Measurements from ENCODE around the gene MPV17L2.
"Not testable (repeated sequence)": the region's sequence is repeated elsewhere in the genome, so short reads cannot be mapped to it uniquely, and the experiment has no call there.

Gene MPV17L2
- long read RNA-seq, donor 1, transcript MPV17L2-204 (5 exons, 1,408 nt), result major isoform, 5 of 7 reads
- long read RNA-seq, donor 1, partial matches to known transcripts, result 0 of 7 reads
- long read RNA-seq, donor 1, other reads (novel, unspliced or antisense), result 0 of 7 reads
- long read RNA-seq, donor 2, transcript MPV17L2-204 (5 exons, 1,408 nt), result major isoform, 7 of 8 reads
- long read RNA-seq, donor 2, partial matches to known transcripts, result 0 of 8 reads
- long read RNA-seq, donor 2, other reads (novel, unspliced or antisense), result 0 of 8 reads
- long read RNA-seq, donor 3, partial matches to known transcripts, result 0 of 2 reads
- long read RNA-seq, donor 3, other reads (novel, unspliced or antisense), result 0 of 2 reads
- long read RNA-seq, donor 4, partial matches to known transcripts, result 0 of 6 reads
- long read RNA-seq, donor 4, other reads (novel, unspliced or antisense), result 0 of 6 reads
- long read RNA-seq, donor 5, transcript MPV17L2-204 (5 exons, 1,408 nt), result major isoform, 8 of 15 reads
- long read RNA-seq, donor 5, partial matches to known transcripts, result 0 of 15 reads
- long read RNA-seq, donor 5, other reads (novel, unspliced or antisense), result 5 of 15 reads
- long read RNA-seq, donor 6, partial matches to known transcripts, result 8 of 19 reads
- long read RNA-seq, donor 6, other reads (novel, unspliced or antisense), result 5 of 19 reads
- long read RNA-seq, donor 7, result 0 reads
- long read RNA-seq, donor 8, partial matches to known transcripts, result 0 of 4 reads
- long read RNA-seq, donor 8, other reads (novel, unspliced or antisense), result 0 of 4 reads

GRCh38 chr19:18192673-18193387 is at the start of gene MPV17L2:
Gene MPV17L2 (plus strand): TSS chr19:18193218. CDS start chr19:18193282, 64 bp downstream.
- peak; percentile 91 for DNase-seq

DNA sequence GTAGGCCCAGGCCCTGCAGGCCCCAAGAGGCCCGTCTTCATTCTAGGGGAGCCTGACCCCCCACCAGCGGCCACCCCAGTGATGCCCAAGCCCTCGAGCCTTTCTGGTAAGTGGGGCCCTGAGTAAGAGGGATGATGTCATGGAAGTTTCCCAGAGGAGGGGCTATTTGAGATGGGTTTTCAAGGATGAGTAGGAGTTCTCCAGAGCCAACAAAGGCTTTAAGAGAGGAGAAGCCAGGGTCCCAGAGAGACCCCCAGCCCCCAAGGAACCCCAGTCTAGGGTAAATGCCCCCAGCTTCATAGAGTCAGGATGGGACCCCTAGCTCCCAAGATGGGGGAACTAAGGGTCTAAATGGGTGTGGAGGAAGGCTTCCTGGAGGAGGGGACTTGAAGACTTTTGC is 49.1 kb upstream of the MPV17L2 start:
- no peak for DNase-seq

- DNase-seq, result no peak
Observed at GRCh38 chr19:18144361-18144760, 48.7 kb upstream of the MPV17L2 start.

- DNase-seq, result no peak
Observed at GRCh38 chr19:18144906-18145305, 48.1 kb upstream of the MPV17L2 start.

DNA sequence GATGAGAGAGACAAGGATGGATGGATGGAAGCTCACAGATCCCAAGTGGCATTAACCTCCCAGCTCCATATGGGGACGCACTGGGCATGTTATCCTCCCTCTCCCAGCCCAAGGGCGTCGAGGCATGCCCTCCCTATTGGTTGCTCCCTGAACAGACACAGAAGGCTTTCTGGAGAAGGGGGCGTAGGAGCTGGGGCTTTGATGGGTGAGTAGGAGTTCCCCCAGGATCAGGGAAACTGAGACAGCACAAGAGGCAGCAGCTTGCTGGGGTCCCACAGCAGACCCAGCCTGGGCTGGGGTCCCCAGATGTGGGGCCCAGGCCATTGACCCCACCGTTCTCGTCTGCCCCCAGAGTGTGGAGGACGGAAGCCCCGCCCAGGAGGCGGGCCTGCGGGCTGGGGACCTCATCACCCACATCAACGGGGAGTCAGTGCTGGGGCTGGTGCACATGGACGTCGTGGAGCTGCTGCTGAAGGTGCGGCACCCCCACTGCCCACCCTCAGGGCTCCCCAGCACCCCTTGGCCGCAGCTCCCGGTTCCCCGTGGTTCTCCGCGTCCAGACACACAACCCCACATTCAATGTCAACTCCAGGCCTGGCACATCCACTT is 47.5 kb upstream of the MPV17L2 start:
- no peak for DNase-seq

- DNase-seq, result no peak
Observed at GRCh38 chr19:18147396-18147795, 45.6 kb upstream of the MPV17L2 start.

- DNase-seq, result no peak
Observed at GRCh38 chr19:18149596-18149975, 43.4 kb upstream of the MPV17L2 start.

GRCh38 chr19:18150776-18151624 is 42.0 kb upstream of the MPV17L2 start:
- DNase-seq, result no peak

DNA sequence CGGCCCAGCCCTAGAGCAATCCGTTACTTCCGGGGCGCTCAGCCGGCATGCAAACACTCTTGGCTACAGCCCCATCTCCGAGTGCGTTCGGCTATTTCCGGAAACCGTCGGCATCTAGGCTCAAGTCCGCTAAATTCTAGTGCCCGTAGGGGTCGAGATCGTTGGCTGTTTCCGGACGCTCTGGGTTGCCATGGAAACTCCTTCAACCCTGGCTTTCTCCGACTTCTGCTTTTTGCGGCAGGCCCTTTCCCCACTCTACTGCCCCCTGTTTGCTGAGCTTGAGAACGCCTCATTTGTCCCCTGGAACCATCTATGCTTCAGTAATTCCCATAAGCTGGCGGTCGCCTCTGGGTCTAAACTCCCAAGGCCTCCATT is 40.6 kb upstream of the MPV17L2 start:
- no peak for DNase-seq

DNA sequence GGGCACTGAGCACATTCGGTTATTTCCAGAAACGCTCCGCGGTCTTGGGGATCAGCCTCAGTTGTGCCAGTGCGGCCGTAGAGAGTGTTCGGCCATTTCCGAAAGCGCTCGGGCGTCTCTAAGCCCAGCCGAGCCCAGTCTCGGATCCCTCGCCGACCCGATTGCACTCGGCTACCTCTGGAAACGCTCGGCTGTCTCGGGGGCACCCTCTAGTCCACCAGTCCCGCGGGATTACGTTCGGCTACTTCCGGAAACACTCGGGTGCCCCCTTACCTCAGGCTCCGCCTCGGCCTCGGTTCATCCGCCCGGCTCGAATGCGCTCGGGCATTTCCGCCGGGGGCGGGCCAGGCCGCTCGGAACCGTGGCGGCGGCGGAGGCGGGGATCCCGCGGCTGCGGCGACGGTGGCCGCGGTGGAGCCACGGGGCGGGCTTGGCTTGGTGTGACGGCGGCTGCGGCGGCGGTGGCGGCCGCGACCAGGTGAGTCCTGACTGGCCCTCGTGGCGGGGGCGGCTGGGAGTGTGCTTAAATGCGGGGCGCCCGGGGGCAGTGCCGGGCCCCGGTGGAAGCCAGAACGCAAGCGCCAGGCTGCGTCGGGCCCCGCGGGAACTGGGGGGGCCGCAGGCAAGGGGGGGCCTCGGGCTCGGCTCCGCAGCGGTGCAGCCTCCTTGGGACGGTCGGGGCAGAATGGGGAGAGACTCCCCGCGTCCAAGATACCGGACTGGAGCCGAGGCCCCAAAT is 40.0 kb upstream of the MPV17L2 start, which contains the start of gene PIK3R2:
Gene PIK3R2 (plus strand): TSS at position 347 of the 739 bp plus-strand sequence. CDS start 2,717 bp downstream, outside the sequence.
- DNase-seq, result peak; percentile 98

DNA sequence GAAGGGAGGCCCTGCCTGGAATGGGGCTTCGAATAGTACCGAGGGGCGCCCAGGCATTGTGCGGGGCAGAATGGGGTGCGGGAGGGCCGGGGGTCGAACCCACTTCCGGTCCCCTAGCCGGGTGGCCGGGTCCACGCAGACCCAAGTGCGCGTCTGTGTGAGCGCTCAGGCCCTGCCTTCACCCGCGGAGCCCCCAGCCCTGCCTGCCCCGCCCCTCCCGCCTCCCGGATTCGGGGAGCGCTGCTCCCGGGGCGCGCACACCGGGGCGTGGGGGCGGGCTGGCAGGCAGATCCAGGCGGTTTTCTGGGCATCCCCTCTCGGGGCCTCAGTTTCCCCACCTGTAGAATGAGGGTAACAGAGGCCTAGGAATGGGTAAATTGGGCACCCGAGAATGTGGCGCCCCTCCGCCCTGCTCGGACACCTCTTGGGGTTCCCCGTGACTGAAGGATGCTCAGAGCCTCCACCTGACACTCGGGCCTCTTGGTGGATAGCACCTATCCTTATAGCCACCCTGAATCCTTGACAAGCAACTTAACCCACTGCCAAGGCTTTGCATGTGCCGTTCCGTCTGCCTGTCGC is 39.4 kb upstream of the MPV17L2 start:
- DNase-seq, result peak; percentile 23

DNA sequence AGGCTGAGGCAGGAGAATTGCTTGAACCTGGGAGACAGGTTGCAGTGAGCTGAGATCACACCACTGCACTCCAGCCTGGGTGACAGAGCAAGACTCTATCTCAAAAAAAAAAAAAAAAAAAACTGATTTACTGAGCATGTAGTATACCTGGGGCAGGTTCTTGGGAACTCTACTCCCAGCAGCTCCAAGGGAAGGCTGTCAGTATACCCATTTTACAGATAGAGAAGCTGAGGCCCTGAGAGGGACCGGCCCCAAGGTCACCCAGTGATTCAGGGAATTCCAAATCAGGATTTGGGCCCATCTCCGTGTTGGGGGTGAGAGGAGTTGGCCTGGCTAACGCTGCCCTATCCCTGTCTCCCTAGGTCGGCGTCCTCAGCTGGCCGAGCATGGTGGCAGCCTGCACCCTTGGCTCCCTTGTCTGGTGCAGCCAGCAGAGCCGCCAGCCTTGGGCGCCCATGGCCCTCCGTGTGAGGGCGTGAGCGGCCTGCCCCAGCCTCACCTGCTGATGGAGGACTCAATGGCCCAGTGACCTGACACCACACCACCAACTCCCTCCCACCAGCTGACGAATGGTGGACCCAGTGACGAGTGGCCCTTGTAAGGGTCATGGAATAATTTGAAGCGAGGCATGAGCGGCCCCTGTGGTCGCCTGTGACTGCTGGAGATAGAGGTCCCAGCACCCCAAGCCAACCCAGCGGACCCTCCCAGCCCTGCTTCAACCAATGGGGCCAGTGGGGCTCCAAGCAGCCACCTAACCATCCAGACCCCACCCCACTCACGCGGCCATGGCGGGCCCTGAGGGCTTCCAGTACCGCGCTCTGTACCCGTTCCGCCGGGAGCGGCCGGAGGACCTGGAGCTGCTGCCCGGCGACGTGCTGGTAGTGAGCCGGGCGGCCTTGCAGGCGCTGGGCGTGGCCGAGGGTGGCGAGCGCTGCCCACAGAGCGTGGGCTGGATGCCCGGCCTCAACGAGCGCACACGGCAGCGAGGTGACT is 37.6 kb upstream of the MPV17L2 start:
- no peak for DNase-seq

- DNase-seq, result no peak
Observed at GRCh38 chr19:18156268-18156667, 36.8 kb upstream of the MPV17L2 start.

- peak; percentile 68 for DNase-seq
Observed at GRCh38 chr19:18156841-18157464, 36.1 kb upstream of the MPV17L2 start.

DNA sequence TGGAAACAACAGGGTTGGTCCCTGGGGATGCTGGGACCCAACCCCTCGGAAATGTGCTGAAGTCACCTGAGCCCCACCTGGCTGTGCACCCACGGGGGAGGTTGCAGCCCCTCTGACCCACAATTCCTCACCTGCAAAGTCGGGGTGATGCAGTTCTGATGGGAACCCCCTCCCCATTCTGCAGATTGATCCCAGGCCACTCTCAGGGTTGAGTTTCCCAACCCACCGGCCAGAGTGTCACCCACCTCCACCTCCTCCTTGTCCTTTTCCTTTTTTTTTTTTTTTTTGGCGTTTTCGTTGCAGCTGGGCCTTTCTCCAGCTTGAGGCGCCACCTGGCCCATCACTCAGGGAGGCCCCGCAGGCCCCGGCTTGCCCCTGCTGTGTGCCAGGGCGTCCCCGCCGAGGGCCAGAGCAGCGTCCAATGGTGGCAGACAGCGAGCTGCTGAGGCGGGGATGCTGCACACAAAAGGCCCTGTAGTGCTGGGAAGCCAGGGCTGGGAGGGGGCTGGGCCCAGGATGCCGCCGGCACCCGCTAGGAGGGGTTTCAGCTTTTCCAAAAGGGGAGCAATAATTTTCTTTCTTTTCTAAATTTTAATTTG is 35.5 kb upstream of the MPV17L2 start:
- DNase-seq, result no peak

DNA sequence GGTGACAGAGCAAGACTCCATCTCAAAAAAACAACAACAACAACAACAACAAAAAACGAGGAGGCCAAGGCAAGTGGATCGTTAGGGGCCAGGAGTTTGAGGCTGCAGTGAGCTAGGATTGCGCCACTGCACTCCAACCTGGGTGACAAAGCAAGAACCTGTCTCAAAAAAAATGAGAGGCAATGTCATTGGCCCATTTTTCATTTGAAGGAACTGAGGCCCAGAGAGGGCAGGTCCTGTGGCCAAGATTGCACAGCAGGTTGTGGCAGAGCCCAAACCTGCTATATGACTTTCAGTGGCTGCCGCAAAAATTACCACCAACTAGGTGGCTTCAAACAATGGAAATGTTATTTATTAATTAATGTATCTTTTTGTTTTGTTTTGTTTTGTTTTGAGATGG is 34.6 kb upstream of the MPV17L2 start:
- DNase-seq, result no peak

DNA sequence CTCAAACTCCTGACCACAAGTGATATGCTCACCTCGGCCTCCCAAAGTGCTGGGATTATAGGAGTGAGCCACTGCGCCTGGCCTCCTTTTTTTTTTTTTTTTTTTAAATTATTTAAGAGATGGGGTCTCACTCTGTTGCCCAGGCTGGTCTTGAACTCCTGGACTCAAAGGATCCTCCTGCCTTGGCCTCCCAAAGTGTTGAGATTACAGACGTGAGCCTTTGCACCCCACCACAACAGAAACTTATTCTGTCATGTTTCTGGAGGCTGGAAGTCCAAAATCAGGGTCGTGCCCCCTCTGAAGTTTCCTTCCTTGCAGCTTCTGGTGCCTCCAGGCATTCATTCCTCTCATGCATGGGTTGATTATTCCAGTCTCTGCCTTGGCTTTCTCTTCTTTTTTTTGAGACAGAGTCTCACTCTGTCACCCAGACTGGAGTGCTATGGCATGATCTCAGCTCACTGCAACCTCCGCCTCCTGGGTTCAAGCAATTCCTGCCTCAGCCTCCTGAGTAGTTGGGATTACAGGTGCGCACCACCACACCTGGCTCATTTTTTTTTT is 33.9 kb upstream of the MPV17L2 start:
- DNase-seq, result not testable (repeated sequence)

DNA sequence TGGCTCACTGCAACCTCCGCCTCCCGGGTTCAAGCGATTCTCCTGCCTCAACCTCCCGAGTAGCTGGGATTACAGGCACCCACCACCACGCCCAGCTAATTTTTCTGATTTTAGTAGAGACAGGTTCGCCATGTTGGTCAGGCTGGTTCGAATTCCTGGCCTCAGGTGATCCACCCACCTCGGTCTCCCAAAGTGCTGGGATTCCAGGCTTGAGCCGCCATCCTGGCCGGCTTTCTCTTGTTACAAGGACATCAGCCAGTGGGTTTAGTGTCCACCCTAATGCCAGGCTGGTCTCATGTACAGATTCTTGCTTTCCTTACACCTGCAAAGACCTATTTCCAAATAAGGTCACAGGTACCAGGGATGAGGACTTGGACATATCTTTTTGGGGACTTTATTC is 33.2 kb upstream of the MPV17L2 start:
- DNase-seq, result no peak
